Measurements from ENCODE around the gene KRT17. TPM values are rescaled to one million over a fixed set of nuclear protein-coding genes. Genes with fewer than 3 reads are reported as not detected.

Gene KRT17
- total RNA-seq (2022; extraction: Qiagen RNA extraction), result 0.63 to 1.8 TPM (median 0.79 TPM) in 5 replicates

GRCh38 chr17:41624208-41625101 is at the start of gene KRT17:
TSS of gene KRT17 (minus strand) at chr17:41624575. CDS start at chr17:41624509, 66 bp downstream.

DNA sequence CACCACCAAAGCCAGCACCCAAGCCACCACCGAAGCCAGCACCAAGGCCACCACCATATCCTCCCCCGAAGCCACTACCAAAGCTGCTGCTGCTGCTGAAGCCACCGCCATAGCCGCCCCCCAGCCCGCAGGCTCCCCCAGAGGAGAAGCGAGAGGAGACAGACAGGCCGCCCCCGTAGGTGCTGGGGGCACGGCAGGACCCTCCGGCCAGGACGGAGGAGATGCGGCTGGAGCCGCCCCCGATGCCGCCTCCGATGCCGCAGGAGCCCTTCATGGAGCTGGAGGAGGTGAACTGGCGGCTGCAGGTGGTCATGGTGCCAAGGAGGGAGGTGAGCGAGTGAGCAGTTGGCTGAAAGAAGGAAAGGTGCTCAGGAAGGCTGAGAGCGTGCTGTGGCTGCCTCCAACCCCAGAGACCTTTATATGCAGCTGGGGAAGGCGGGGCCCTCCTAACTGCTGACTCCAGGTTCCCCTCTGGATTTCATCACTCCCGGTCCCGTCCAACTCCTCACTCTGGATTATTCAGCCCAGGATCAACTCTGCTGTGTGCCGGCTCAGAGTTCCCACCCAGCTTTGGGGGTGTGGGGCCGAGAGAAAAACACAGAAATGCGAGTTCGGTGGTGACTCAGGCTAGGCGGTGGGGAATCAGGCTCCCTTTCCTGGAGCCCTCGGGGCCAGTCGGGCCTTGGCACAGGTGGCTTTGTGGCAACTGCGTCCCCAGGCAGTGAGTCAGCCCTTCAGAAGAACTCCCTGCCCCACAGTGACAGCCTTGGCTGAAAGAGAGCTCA is 11.8 kb downstream of the KRT17 start, which contains the start of gene KRT16:
Gene KRT16 (minus strand): TSS at position 392 of the 785 bp plus-strand sequence. CDS start 79 bp downstream, at position 313.

DNA sequence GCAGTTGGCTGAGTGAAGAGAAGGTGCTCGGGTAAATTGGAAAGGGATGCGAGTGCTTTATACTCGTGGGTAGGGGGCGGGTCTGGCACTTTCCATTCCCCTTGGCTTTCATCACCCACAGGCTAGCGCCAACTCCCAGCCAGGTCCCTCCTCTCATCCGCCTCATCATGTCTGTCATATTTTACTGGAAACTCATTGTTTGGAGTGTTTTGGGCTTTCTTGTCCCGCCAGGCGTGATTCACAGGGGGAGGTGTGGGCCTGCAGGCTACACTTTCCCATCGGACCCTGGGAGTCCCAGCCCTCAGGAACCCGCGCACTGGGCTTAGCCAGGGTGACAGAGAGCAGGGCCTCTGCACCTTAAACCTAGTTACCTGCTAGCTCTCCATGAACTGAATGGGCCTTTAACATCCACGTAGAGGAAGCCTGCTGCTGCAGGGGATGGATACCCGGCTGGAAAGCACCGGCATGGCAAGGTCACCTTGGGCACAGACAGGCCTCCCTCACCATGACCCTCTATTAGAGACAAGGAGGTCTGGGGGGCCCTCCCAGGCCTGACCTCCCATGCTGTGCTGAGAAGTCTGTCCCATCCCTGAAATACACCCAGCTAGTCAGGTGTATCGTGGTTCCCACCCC is 37.4 kb downstream of the KRT17 start, which contains the start of gene KRT14:
Gene KRT14 (minus strand): TSS at position 33 of the 633 bp plus-strand sequence. CDS start 61 bp downstream, outside the sequence.

GRCh38 chr17:41571561-41572434 is 52.6 kb downstream of the KRT17 start, which contains the start of gene KRT9:
TSS of gene KRT9 (minus strand) at chr17:41572059. CDS start at chr17:41571992, 67 bp downstream.

Other genes starting within 250 kb of the KRT17 start
- gene KRT34, start 242.3 kb downstream of the KRT17 start, total RNA-seq (2022; extraction: Qiagen RNA extraction), result 0.18 to 0.53 TPM (median 0.21 TPM) in 5 replicates
- gene KRT31, start 227.0 kb downstream of the KRT17 start, total RNA-seq (2022; extraction: Qiagen RNA extraction), result 0.05 TPM in 1 of 5 replicates, not detected in the others
- gene KRT37, start 200.0 kb downstream of the KRT17 start, total RNA-seq (2022; extraction: Qiagen RNA extraction), result not detected in 5 replicates
- not detected in 5 replicates for gene KRT38, start 183.6 kb downstream of the KRT17 start, total RNA-seq (2022; extraction: Qiagen RNA extraction)
- 0.05 to 0.07 TPM (median 0.06 TPM) in 3 of 5 replicates, not detected in the others for gene KRT32, start 157.2 kb downstream of the KRT17 start, total RNA-seq (2022; extraction: Qiagen RNA extraction)
- not detected in 5 replicates for gene KRT35, start 143.4 kb downstream of the KRT17 start, total RNA-seq (2022; extraction: Qiagen RNA extraction)
- 0.06 TPM in 1 of 5 replicates, not detected in the others for gene KRT36, start 134.7 kb downstream of the KRT17 start, total RNA-seq (2022; extraction: Qiagen RNA extraction)
- gene KRT13, start 119.0 kb downstream of the KRT17 start, total RNA-seq (2022; extraction: Qiagen RNA extraction), result 0.11 to 0.51 TPM (median 0.18 TPM) in 5 replicates
- gene KRT15, start 105.7 kb downstream of the KRT17 start, total RNA-seq (2022; extraction: Qiagen RNA extraction), result 2.3 to 4.1 TPM (median 2.9 TPM) in 5 replicates
- 38.1 to 58.6 TPM (median 50.5 TPM) in 5 replicates for gene KRT19, start 96.3 kb downstream of the KRT17 start, total RNA-seq (2022; extraction: Qiagen RNA extraction)
- not detected in 5 replicates for gene KRT9, start 52.5 kb downstream of the KRT17 start, total RNA-seq (2022; extraction: Qiagen RNA extraction)
- 0.05 to 0.14 TPM (median 0.11 TPM) in 4 of 5 replicates, not detected in the other for gene KRT14, start 37.7 kb downstream of the KRT17 start, total RNA-seq (2022; extraction: Qiagen RNA extraction)
- gene KRT16, start 11.8 kb downstream of the KRT17 start, total RNA-seq (2022; extraction: Qiagen RNA extraction), result 0.83 to 1.5 TPM (median 1.4 TPM) in 5 replicates
- 1,266 to 1,758 TPM (median 1,378 TPM) in 5 replicates for gene EIF1, start 64.3 kb upstream of the KRT17 start, total RNA-seq (2022; extraction: Qiagen RNA extraction)
- 0.22 to 0.50 TPM in 2 of 5 replicates, not detected in the others for gene GAST, start 87.8 kb upstream of the KRT17 start, total RNA-seq (2022; extraction: Qiagen RNA extraction)
- 0.85 to 2.0 TPM (median 1.2 TPM) in 5 replicates for gene HAP1, start 110.1 kb upstream of the KRT17 start, total RNA-seq (2022; extraction: Qiagen RNA extraction)
- 69.7 to 126 TPM (median 119 TPM) in 5 replicates for gene JUP, start 162.1 kb upstream of the KRT17 start, total RNA-seq (2022; extraction: Qiagen RNA extraction)
- 25.4 to 35.5 TPM (median 32.2 TPM) in 5 replicates for gene P3H4, start 187.4 kb upstream of the KRT17 start, total RNA-seq (2022; extraction: Qiagen RNA extraction)
- 72.0 to 114 TPM (median 103 TPM) in 5 replicates for gene FKBP10, start 188.4 kb upstream of the KRT17 start, total RNA-seq (2022; extraction: Qiagen RNA extraction)
- gene NT5C3B, start 211.7 kb upstream of the KRT17 start, total RNA-seq (2022; extraction: Qiagen RNA extraction), result 101 to 122 TPM (median 114 TPM) in 5 replicates
- 0.06 to 0.11 TPM (median 0.09 TPM) in 4 of 5 replicates, not detected in the other for gene KLHL10, start 213.2 kb upstream of the KRT17 start, total RNA-seq (2022; extraction: Qiagen RNA extraction)
- gene KLHL11, start 240.8 kb upstream of the KRT17 start, total RNA-seq (2022; extraction: Qiagen RNA extraction), result 2.5 to 5.9 TPM (median 5.1 TPM) in 5 replicates